DMS114 treated with DMSO at 0.1 percent for 48 hours (cell line): ENCODE measurements around the gene SDK1.
"Not testable (repeated sequence)": the region's sequence is repeated elsewhere in the genome, so short reads cannot be mapped to it uniquely, and the experiment has no call there.

Experiments
- DNase-seq: peaks from one replicate; lab custom pipeline; 2025; ENCODE audit not compliant: unreplicated experiment; lab: John Stamatoyannopoulos, UW

SDK1 gene

GRCh38 chr7:3575753-3576531 lies 274.9 kb downstream of the SDK1 start:
- DNase-seq: no peak

GRCh38 chr7:3578399-3578798 lies 277.3 kb downstream of the SDK1 start:
- DNase-seq: no peak

- no peak for DNase-seq
These were observed 278.7 kb downstream of the SDK1 start for GRCh38 chr7:3579638-3580219.

- DNase-seq: not testable (repeated sequence)
These were observed 281.1 kb downstream of the SDK1 start for GRCh38 chr7:3582145-3582544.

GRCh38 chr7:3585826-3586225 lies 284.8 kb downstream of the SDK1 start:
- DNase-seq: no peak

GRCh38 chr7:3588341-3588740 lies 287.3 kb downstream of the SDK1 start:
- DNase-seq: no peak

GRCh38 chr7:3589752-3590151 lies 288.7 kb downstream of the SDK1 start:
- DNase-seq: no peak

GRCh38 chr7:3591219-3591618 lies 290.2 kb downstream of the SDK1 start:
- DNase-seq: no peak

- DNase-seq: no peak
These were observed 290.9 kb downstream of the SDK1 start for GRCh38 chr7:3591944-3592343.

- DNase-seq: no peak
These were observed 291.5 kb downstream of the SDK1 start for GRCh38 chr7:3592401-3593134.

- DNase-seq: no peak
These were observed 293.8 kb downstream of the SDK1 start for GRCh38 chr7:3594901-3595300.

GRCh38 chr7:3598854-3599253 lies 297.8 kb downstream of the SDK1 start:
- DNase-seq: no peak

- no peak for DNase-seq
These were observed 304.2 kb downstream of the SDK1 start for GRCh38 chr7:3605222-3605621.

GRCh38 chr7:3606436-3606835 lies 305.4 kb downstream of the SDK1 start:
- DNase-seq: no peak

GRCh38 chr7:3607847-3608246 lies 306.8 kb downstream of the SDK1 start:
- DNase-seq: no peak

GRCh38 chr7:3616306-3616705 lies 315.3 kb downstream of the SDK1 start:
- DNase-seq: no peak

- no peak for DNase-seq
These were observed 329.0 kb downstream of the SDK1 start for GRCh38 chr7:3630081-3630480.

GRCh38 chr7:3634396-3634795 lies 333.3 kb downstream of the SDK1 start:
- DNase-seq: no peak

GRCh38 chr7:3636131-3636860 lies 335.2 kb downstream of the SDK1 start:
- DNase-seq: no peak

GRCh38 chr7:3639253-3639652 lies 338.2 kb downstream of the SDK1 start:
- DNase-seq: no peak

- no peak for DNase-seq
These were observed 340.5 kb downstream of the SDK1 start for GRCh38 chr7:3641582-3641981.
